Small intestine (tissue), 7 donors: ENCODE results near the gene ADCY4. TPM values are rescaled to one million over a fixed set of nuclear protein-coding genes. Genes with fewer than 3 reads are reported as not detected.
A peak's percentile ranks its signal among the peaks of the same experiment; 100 is the strongest.
"Not testable (repeated sequence)": the region's sequence is repeated elsewhere in the genome, so short reads cannot be mapped to it uniquely, and the experiment has no call there.

Source experiments
- DNase-seq, 2 donors: peaks; one replicate each; pipeline versions ENCODE4 v3.0.0 to v3.0.0-alpha.2; 2013
- FAIRE-seq: peaks from 2 replicates; lab custom pipeline; 2012; peaks lifted over from hg19 to GRCh38; lab: Jason Lieb, UNC
- H3K27ac ChIP-seq, 3 donors: one replicate each; pipeline ENCODE4 v1.5.1; 2013; ENCODE audit warnings: low read length in 2 of 3, mild to moderate bottlenecking in 2 of 3, control low read depth in 1 of 3, inconsistent platforms in 1 of 3, low read depth in 1 of 3, moderate library complexity in 1 of 3
- H3K27me3 ChIP-seq, 3 donors: one replicate each; pipeline ENCODE4 v1.6.1; 2013; ENCODE audit warnings: low read length in 3 of 3, inconsistent platforms in 1 of 3; ENCODE audit not compliant: control insufficient read depth in 3 of 3, insufficient read depth in 3 of 3
- H3K36me3 ChIP-seq, 3 donors: one replicate each; pipeline ENCODE4 v1.6.1; 2013; ENCODE audit warnings: low read length in 3 of 3, inconsistent platforms in 1 of 3, low read depth in 1 of 3, mild to moderate bottlenecking in 1 of 3, moderate library complexity in 1 of 3; ENCODE audit not compliant: control insufficient read depth in 3 of 3, insufficient read depth in 2 of 3
- H3K4me1 ChIP-seq, 3 donors: one replicate each; pipeline ENCODE4 v1.6.1; 2013; ENCODE audit warnings: low read length in 2 of 3, inconsistent platforms in 1 of 3, low read depth in 1 of 3, mild to moderate bottlenecking in 1 of 3, moderate library complexity in 1 of 3; ENCODE audit not compliant: control insufficient read depth in 3 of 3, insufficient read depth in 2 of 3
- H3K4me3 ChIP-seq, 3 donors: one replicate each; pipeline ENCODE4 v1.5.1; 2013; ENCODE audit warnings: low read length in 3 of 3, control low read depth in 1 of 3, inconsistent platforms in 1 of 3, low read depth in 1 of 3, mild to moderate bottlenecking in 1 of 3, moderate library complexity in 1 of 3
- H3K9me3 ChIP-seq, 2 donors: one replicate each; pipeline ENCODE4 v1.6.1; 2013; ENCODE audit warnings: low read depth in 1 of 2, low read length in 1 of 2; ENCODE audit not compliant: control insufficient read depth in 2 of 2, insufficient read depth in 1 of 2
- WGBS, 3 donors: extraction: QIAGEN DNeasy Blood & Tissue Kit; methylation state at CpG; one replicate each; pipeline ENCODE4 v1.1.7; 2013; 5-methylcytosine and 5-hydroxymethylcytosine counted together
- polyA plus RNA-seq, 4 donors: library from polyadenylated mRNA; stranded (reverse) in 3 of 4; unstranded in 1 of 4; fragments of 200-250 nt in 3 of 4; fragments of 120-200 nt in 1 of 4; gene quantifications; one replicate each; pipeline versions ENCODE4 v1.2.1 to v1.2.3, GENCODE V29; 2013
- donor health status: healthy with polysubstance abuse.
- donor health status: control.
- donor health status: control.
- donor health status: Bipolar disorder and iron deficiency.
- donor health status: healthy.

ADCY4 gene
- polyA plus RNA-seq, 4 donors, result 3.4 to 16.4 (median 6.1) TPM

DNA sequence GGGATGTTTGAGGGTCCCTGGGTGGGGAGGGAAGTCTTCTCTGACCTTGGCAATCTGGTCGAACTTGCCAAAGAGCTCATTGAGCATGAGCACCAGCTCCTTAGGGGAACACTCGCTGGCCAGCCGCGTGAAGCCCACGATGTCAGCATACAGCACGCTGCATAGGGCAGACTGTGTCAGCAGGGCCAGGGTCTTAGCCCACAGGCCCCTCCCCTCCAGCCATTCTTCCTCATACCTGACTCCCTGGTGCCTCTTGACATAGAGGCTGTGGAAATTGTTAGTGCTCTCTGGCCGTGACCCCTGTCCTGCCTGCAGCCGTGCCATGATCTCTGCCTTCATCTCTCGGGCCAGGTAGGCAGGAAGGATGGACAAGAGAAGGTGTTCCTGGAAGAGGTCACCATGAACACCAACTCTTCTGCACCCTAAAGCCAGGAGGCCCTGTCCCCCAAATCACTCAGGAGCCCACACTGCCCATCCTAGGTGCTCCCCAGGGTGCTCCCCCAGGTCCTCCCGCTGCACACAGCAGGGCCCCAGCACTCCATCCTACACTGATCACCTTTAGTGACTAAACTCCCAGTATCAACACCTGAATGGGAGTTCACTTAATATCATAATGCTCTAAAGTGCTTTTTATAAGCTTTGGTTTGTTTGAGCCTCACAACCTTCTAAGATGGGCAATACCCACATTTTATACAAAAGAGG lies 3.7 kb downstream of the ADCY4 start:
- Histone ChIP-seq H3K4me1 (peaks cover 0 to 33% (median 15%) of the 10 kb centered on the region in 3 donors), H3K4me3 (no peak overlapping the region), H3K27ac (no peak overlapping the region), H3K36me3 (peaks cover 0 to 7% (median 0%) of the 10 kb centered on the region in 3 donors), H3K27me3 (peaks cover 0 to 58% (median 0%) of the 10 kb centered on the region in 3 donors), H3K9me3 (no peaks in the 10 kb centered on the region)
- DNase-seq, result no peak
- 90 to 94% (median 90%) methylated on average over 10 of the region's 10 CpGs for WGBS, 3 donors
- no peak for FAIRE-seq

DNA sequence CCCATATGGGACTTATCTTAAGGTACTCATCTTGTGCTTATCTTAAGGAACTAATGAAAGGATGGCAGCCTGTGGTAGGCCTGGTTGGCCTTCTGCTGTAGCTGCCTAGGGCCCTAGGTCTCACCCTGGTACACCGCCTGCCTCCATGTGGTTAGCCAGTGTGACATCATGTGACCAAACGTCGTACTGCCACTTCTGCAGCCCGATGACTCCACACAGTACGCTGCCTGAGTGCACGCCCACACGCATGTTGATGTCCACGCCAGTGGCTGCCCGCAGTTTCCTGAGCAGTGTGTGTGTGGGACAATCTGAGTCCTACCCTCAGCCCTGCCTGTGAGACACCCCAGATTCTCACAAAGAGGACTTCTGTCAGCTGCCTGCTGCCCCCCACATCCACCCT lies 5.1 kb downstream of the ADCY4 start:
- no peak overlapping the region for H3K4me3 ChIP-seq
- FAIRE-seq (no peak), DNase-seq (peak in 1 of 2 donors; percentile 52)
- H3K4me1 ChIP-seq, result peaks cover 0 to 29% (median 15%) of the 10 kb centered on the region in 3 donors
- no peaks in the 10 kb centered on the region for H3K9me3 ChIP-seq
- H3K27ac ChIP-seq, result peak overlapping the region in 1 of 3 donors; percentile 22
- H3K36me3 ChIP-seq, result no peaks in the 10 kb centered on the region
- WGBS, 3 donors, result 52 to 66% (median 59%) methylated on average over 9 of the region's 9 CpGs
- peaks cover 0 to 44% (median 0%) of the 10 kb centered on the region in 3 donors for H3K27me3 ChIP-seq

DNA sequence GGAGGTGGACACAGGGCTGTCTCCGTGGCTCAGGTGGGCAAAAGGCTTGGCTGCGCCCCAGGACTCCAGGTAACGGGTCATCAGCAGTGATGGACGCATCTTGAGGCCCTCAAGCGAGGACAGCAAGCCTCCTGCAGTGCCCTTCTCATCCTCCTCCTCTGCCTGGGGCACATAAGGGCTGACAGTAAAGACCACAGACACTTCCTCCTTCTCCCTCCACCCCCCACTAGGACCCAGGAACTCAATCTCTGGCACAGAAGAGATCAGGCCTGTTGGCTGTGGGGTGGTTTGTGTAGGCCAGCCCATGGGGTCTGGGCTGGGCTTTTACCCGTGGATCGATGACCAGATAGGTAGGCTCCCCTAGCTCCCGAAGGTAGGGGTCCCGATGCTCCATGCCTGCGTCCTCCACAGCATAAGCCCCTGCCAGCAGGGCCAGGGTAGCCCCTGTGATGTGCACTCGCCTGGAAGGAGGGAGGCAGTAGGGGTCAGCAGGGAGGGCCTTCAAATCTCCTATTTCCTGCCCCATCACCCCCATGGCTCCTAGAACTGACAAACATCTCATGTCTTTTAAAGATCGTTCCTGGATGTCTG lies 5.7 kb downstream of the ADCY4 start:
- peaks cover 0 to 24% (median 11%) of the 10 kb centered on the region in 3 donors for H3K4me1 ChIP-seq
- no peaks in the 10 kb centered on the region for H3K36me3 ChIP-seq
- H3K4me3 ChIP-seq, result no peak overlapping the region
- no peak for FAIRE-seq
- peaks cover 0 to 39% (median 0%) of the 10 kb centered on the region in 3 donors for H3K27me3 ChIP-seq
- 85 to 88% (median 88%) methylated on average over 12 of the region's 12 CpGs for WGBS, 3 donors
- H3K9me3 ChIP-seq, result no peaks in the 10 kb centered on the region
- no peak for DNase-seq
- peak overlapping the region in 1 of 3 donors; percentile 35 for H3K27ac ChIP-seq

DNA sequence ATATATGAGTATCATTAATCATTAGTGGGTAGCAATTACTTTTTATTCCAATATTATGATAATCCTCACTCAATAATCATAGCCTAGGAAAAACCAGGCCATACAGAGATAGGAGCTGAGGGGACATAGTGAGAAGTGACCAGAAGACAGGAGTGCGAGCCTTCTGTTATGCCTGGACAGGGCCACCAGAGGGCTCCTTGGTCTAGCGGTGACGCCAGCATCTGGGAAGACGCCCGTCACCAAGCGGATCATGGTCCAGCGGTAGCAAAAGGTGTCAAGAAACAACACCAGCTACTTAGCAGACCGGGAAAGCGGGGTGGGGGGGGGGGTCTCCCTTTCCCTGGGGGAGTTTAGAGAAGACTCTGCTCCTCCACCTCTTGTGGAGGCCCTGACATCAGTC lies 7.0 kb downstream of the ADCY4 start:
- 1 to 7% (median 4%) methylated on average over 9 of the region's 9 CpGs for WGBS, 3 donors
- not testable (repeated sequence) for DNase-seq, FAIRE-seq

DNA sequence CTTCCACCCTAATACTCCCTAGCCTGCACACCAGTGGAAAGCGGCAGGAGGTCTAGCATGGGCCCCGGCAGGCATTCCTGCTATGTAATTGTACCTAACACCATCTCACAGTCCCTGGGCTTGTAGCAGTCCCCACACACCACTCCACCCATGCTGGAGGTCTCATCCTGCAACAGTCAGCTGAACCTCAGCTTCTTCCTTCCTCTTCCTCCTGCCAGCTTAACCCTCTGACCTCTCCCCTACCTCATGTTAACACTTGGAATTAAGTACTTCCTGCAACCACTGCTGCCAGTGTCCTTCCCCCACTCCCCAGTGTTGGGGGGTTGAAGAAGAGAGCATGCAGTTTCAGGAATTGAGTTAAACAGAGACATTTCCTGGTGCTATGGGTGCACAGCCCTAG lies 7.6 kb downstream of the ADCY4 start:
- H3K27me3 ChIP-seq, result peaks cover 0 to 21% (median 0%) of the 10 kb centered on the region in 3 donors
- H3K9me3 ChIP-seq, result no peaks in the 10 kb centered on the region
- no peak overlapping the region for H3K27ac ChIP-seq
- DNase-seq, result no peak
- no peak overlapping the region for H3K4me3 ChIP-seq
- peaks cover 0 to 8% (median 0%) of the 10 kb centered on the region in 3 donors for H3K4me1 ChIP-seq
- 87 to 94% (median 87%) methylated on average over 2 of the region's 2 CpGs for WGBS, 3 donors
- no peak for FAIRE-seq
- no peaks in the 10 kb centered on the region for H3K36me3 ChIP-seq

More for the DNA sequence above, 7.0 kb downstream of the ADCY4 start:
- Histone ChIP-seq H3K4me1 (peaks cover 0 to 14% (median 6%) of the 10 kb centered on the region in 3 donors), H3K27me3 (peaks cover 0 to 27% (median 0%) of the 10 kb centered on the region in 3 donors)
- H3K36me3 ChIP-seq, H3K9me3 ChIP-seq, H3K27ac ChIP-seq, H3K4me3 ChIP-seq: not testable (repeated sequence)

DNA sequence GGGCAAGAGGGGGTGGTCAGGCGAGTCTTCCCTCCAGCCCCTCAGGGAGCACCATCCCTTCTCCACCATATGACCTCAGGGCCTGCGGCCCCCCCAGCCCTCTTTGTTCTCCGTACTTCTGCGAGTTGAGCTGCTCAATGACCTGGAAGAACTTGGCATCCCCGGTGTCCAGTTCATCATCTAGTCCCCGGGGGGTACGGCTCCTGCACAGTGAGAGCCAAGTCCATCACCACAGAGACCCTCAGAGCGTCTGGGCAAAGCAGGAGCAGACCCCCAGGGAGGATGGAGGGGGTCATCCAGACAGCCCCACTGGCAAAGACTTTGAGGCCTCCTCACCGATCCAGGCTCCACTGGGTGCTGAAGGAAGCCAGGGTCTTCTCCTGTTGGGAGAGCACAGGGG lies 8.9 kb downstream of the ADCY4 start:
- no peaks in the 10 kb centered on the region for H3K36me3 ChIP-seq
- H3K4me1 ChIP-seq, result no peaks in the 10 kb centered on the region
- FAIRE-seq, result no peak
- peaks cover 0 to 11% (median 0%) of the 10 kb centered on the region in 3 donors for H3K27me3 ChIP-seq
- H3K4me3 ChIP-seq, result no peak overlapping the region
- H3K9me3 ChIP-seq, result no peaks in the 10 kb centered on the region
- 85 to 87% (median 86%) methylated on average over 8 to 9 of the region's 9 CpGs for WGBS, 3 donors
- H3K27ac ChIP-seq, result no peak overlapping the region
- no peak for DNase-seq

DNA sequence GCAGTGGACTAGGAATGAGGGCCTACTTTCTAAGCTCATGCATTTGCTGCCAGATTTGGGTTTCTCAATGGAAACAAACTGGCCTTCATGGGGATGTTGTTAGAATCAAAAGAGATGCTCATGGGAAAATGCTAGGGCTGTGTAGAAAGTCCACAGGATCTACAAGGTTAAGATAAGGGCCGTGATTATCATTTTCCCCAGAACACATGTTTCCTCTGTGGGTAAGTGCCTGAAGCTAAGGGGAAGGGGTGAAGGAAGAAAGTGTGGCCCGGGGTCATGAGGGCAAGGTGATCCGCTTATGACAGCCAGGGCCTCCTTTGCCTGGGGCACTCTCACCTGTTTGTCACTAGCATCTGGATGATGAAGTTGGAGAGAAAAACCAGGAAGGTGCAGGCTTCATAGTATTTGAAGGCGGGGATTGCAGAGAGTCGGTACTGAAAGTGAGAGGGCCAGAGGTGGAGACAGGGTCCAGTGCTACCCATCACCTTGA lies 9.8 kb downstream of the ADCY4 start:
- WGBS, 3 donors, result 70 to 75% (median 73%) methylated on average over 5 of the region's 5 CpGs
- H3K27me3 ChIP-seq, result peaks cover 0 to 7% (median 0%) of the 10 kb centered on the region in 3 donors
- FAIRE-seq, result no peak

DNA sequence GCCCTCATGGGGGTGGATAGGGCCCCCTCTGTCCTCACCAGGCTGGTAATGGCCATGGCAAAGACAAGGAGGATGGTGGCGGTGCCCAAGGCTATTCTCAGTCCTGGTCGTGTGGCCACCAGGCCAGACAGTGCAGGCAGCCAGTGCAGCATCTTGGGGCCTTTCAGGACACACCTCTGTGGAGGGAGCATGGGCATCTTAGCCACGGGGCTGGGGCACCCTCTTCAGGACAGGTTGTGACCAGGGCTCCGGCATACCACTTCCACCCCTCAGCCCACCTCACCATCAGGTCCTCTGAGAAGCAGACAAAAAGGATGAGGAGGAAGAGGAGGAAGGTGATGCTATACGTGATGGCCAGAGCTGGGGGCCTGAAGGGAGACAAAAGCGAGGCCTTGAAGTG lies 10.8 kb downstream of the ADCY4 start:
- Histone ChIP-seq H3K4me3 (no peak overlapping the region), H3K27ac (no peak overlapping the region), H3K27me3 (peaks cover 0 to 11% (median 3%) of the 10 kb centered on the region in 3 donors), H3K9me3 (no peaks in the 10 kb centered on the region), H3K36me3 (no peaks in the 10 kb centered on the region), H3K4me1 (no peaks in the 10 kb centered on the region)
- no peak for FAIRE-seq
- 74 to 82% (median 80%) methylated on average over 5 to 6 of the region's 6 CpGs for WGBS, 3 donors
- no peak for DNase-seq

More for the DNA sequence above, 9.8 kb downstream of the ADCY4 start:
- Histone ChIP-seq H3K4me3 (no peak overlapping the region), H3K9me3 (no peaks in the 10 kb centered on the region), H3K36me3 (no peaks in the 10 kb centered on the region), H3K4me1 (no peaks in the 10 kb centered on the region), H3K27ac (no peak overlapping the region)
- DNase-seq, result no peak
